ENCODE results near the gene KLHDC10.

- TF ChIP-seq EZH2 (IDR thresholded peaks at IDR 0.05; ENCODE audit: insufficient read depth, poor library complexity, severe bottlenecking) (no peak), EZH2phosphoT487 (IDR thresholded peaks at IDR 0.05; ENCODE audit: insufficient read depth, low read depth) (no peak)
Measured at GRCh38 chr7:130079846-130080394, 9.6 kb downstream of the KLHDC10 start.
